Panc1 (cell line): ENCODE results near the gene CTNND2. TPM values are rescaled to one million over a fixed set of nuclear protein-coding genes. Genes with fewer than 3 reads are reported as not detected.

Experiments used
- ATAC-seq: fragments of 200-7000 bp; cut with Tn5 transposase; 2 replicates; pipeline ENCODE4 v1.9.1; 2020; ENCODE audit warnings: mild to moderate bottlenecking, moderate library complexity
- BruUV-seq: library from RNA; stranded (reverse); fragments of 400-500 nt; replicated peaks from 2 replicates; lab custom pipeline; 2021; lab: Mats Ljungman, UMichigan
- CTCF ChIA-PET: fragments of 300-600 bp; sonication (Branson Sonifier 250); formaldehyde crosslinking; loops from one replicate; lab custom pipeline; 2022; ENCODE audit warnings: antibody characterized with exemption; lab: Charles Lee
- POLR2A ChIA-PET: fragments of 300-600 bp; sonication (Branson Sonifier 250); formaldehyde crosslinking; loops from one replicate; lab custom pipeline; 2022; ENCODE audit warnings: antibody characterized with exemption; lab: Charles Lee
- DNase-seq: peaks from one replicate; pipeline ENCODE4 v3.0.0-alpha.2; 2010; ENCODE audit warnings: low read depth, low spot score
- H3K27ac ChIP-seq: 2 replicates; pipeline ENCODE4 v1.5.1; 2011; ENCODE audit warnings: mild to moderate bottlenecking, low read length, inconsistent platforms
- H3K27me3 ChIP-seq: fragments of 200-500 bp; sonication (Bioruptor generic); 2 replicates; pipeline ENCODE4 v1.6.0; 2014; ENCODE audit warnings: low read length, inconsistent platforms; ENCODE audit not compliant: control insufficient read depth, insufficient read depth
- H3K36me3 ChIP-seq: fragments of 200-500 bp; sonication (Bioruptor generic); 2 replicates; pipeline ENCODE4 v1.5.1; 2014; ENCODE audit warnings: inconsistent platforms, mild to moderate bottlenecking, low read length, moderate library complexity; ENCODE audit not compliant: control insufficient read depth, insufficient read depth
- H3K4me1 ChIP-seq: 2 replicates; pipeline ENCODE4 v1.5.1; 2011; ENCODE audit warnings: inconsistent platforms, mild to moderate bottlenecking, low read length, moderate library complexity; ENCODE audit not compliant: control insufficient read depth, insufficient read depth
- H3K4me3 ChIP-seq, 2 experiments: 2 replicates each; pipeline ENCODE4 v1.5.1; 2011 to 2012; ENCODE audit warnings: low read depth in 2 of 2, low read length in 2 of 2, mild to moderate bottlenecking in 2 of 2, inconsistent platforms in 1 of 2, moderate library complexity in 1 of 2
- H3K9me3 ChIP-seq: fragments of 200-500 bp; sonication (Bioruptor generic); 2 replicates; pipeline ENCODE4 v1.5.1; 2014; ENCODE audit warnings: low read depth, mild to moderate bottlenecking, inconsistent platforms, low read length, moderate library complexity; ENCODE audit not compliant: control insufficient read depth, insufficient read depth
- POLR2AphosphoS5 ChIP-seq: IDR thresholded peaks from 2 replicates; pipeline ENCODE4 v1.6.1; 2012; ENCODE audit warnings: mild to moderate bottlenecking, low read depth, low read length, moderate library complexity
- SIN3A ChIP-seq: IDR thresholded peaks from 2 replicates; pipeline ENCODE4 v1.6.1; 2012; ENCODE audit warnings: low read depth, mild to moderate bottlenecking, low read length, moderate library complexity, borderline replicate concordance; ENCODE audit not compliant: insufficient read depth
- TCF7L2 ChIP-seq: IDR thresholded peaks from 2 replicates; pipeline ENCODE4 v1.6.1; 2011; ENCODE audit warnings: mild to moderate bottlenecking, low read depth, low read length, inconsistent platforms
- in situ Hi-C: cut with HindIII; loops from 2 replicates; pipeline ENCODE4 v1.10.0; 2016; ENCODE audit warnings: low sequenced_read_pairs, low pct_unique_long_range_greater_than_20kb
- intact Hi-C: fragments of 100-400 bp; cut with micrococcal nuclease; formaldehyde crosslinking; loops from one replicate; pipeline ENCODE4 v1.10.0; 2022; ENCODE audit not compliant: unreplicated experiment
- total RNA-seq: library from RNA; stranded (reverse); gene quantifications from one replicate; pipeline ENCODE4 v1.2.1, GENCODE V29; 2021; ENCODE audit not compliant: unreplicated experiment
- TF ChIP-seq, protein P1 (sequence below): fragments of 450-650 bp; IDR thresholded peaks from 2 replicates; pipeline ENCODE4 v1.5.1; 2017; ENCODE audit warnings: mild to moderate bottlenecking
- TF ChIP-seq, protein P2 (sequence below), 2 experiments: IDR thresholded peaks; 2 replicates each; pipeline ENCODE4 v1.6.1; 2011 to 2012; ENCODE audit warnings: low read depth in 2 of 2, control low read depth in 1 of 2, low read length in 1 of 2, mild to moderate bottlenecking in 1 of 2, moderate library complexity in 1 of 2; ENCODE audit not compliant: insufficient read depth in 1 of 2

CTNND2 gene
- total RNA-seq, 1 experiment from 2014 or later = 1.0 TPM

DNA sequence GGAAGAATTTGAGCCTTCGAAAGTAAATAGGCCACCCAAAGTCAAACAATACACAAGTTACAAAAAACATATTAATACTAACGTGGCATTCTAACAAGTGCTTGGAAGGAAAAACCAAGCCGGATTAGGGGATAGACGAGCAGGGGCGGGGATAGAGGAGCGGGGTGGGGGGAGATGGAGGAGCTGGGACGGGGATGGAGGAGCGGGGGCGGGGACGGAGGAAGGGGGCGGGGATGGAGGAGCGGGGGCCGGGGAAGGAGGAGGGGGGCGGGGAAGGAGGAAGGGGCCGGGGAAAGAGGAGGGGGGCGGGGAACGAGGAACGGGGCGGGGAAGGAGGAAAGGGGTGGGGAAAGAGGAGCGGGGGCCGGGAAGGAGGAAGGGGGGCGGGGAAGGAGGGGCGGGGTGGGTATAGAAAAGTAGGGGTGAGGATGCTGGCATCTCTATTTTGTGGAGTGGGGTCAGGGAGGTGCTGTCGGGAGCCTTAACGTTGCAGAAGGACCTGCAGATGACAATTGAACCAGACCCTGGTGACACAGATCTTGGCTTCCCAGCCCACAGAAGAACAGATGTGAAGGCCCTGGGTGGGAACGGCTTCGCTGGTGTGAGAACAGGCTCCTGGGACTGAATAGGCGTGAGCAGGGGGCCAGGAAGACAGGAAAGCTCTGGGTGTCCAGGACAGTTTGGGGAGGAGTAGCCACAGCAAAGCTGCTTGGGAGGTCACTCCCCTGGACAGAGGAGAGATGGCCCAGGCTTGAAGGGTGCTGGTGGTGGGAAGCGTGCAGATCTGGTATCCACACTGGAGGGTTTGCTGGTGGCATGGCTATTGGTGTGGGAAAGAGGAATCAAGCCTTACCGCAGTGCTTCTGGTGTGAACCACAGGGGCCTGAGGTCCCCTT is 909.9 kb downstream of the CTNND2 start:
- no peaks in the 10 kb centered on the region for H3K9me3 ChIP-seq
- no peak overlapping the region for H3K4me3 ChIP-seq
- DNase-seq = no peak
- no peak for ATAC-seq
- ChIA-PET POLR2A (no interaction called here), CTCF (interaction anchor here (0.7 kb wide), 1 partner anchor 562 kb away, joined by 5 read pairs; no protein-coding TSS in a partner anchor)
- H3K27me3 ChIP-seq = peaks cover 15% of the 10 kb centered on the region
- in situ Hi-C loops = no loop called here
- no peaks in the 10 kb centered on the region for H3K36me3 ChIP-seq
- no peak overlapping the region for H3K27ac ChIP-seq
- no TSS peak for BruUV-seq
- no peaks in the 10 kb centered on the region for H3K4me1 ChIP-seq
- intact Hi-C loops = loop anchor here (10.0 kb wide), 1 partner anchor 190 kb away; no protein-coding TSS in a partner anchor
- TF ChIP-seq, protein P1, sequence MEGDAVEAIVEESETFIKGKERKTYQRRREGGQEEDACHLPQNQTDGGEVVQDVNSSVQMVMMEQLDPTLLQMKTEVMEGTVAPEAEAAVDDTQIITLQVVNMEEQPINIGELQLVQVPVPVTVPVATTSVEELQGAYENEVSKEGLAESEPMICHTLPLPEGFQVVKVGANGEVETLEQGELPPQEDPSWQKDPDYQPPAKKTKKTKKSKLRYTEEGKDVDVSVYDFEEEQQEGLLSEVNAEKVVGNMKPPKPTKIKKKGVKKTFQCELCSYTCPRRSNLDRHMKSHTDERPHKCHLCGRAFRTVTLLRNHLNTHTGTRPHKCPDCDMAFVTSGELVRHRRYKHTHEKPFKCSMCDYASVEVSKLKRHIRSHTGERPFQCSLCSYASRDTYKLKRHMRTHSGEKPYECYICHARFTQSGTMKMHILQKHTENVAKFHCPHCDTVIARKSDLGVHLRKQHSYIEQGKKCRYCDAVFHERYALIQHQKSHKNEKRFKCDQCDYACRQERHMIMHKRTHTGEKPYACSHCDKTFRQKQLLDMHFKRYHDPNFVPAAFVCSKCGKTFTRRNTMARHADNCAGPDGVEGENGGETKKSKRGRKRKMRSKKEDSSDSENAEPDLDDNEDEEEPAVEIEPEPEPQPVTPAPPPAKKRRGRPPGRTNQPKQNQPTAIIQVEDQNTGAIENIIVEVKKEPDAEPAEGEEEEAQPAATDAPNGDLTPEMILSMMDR = no peak
- TF ChIP-seq, protein P2, sequence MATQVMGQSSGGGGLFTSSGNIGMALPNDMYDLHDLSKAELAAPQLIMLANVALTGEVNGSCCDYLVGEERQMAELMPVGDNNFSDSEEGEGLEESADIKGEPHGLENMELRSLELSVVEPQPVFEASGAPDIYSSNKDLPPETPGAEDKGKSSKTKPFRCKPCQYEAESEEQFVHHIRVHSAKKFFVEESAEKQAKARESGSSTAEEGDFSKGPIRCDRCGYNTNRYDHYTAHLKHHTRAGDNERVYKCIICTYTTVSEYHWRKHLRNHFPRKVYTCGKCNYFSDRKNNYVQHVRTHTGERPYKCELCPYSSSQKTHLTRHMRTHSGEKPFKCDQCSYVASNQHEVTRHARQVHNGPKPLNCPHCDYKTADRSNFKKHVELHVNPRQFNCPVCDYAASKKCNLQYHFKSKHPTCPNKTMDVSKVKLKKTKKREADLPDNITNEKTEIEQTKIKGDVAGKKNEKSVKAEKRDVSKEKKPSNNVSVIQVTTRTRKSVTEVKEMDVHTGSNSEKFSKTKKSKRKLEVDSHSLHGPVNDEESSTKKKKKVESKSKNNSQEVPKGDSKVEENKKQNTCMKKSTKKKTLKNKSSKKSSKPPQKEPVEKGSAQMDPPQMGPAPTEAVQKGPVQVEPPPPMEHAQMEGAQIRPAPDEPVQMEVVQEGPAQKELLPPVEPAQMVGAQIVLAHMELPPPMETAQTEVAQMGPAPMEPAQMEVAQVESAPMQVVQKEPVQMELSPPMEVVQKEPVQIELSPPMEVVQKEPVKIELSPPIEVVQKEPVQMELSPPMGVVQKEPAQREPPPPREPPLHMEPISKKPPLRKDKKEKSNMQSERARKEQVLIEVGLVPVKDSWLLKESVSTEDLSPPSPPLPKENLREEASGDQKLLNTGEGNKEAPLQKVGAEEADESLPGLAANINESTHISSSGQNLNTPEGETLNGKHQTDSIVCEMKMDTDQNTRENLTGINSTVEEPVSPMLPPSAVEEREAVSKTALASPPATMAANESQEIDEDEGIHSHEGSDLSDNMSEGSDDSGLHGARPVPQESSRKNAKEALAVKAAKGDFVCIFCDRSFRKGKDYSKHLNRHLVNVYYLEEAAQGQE (IDR thresholded peaks at IDR 0.05; ENCODE audit: insufficient read depth in 1 of 2, low read depth in 2 of 2, low read length in 1 of 2) = no peak
- no peak for TF ChIP-seq POLR2AphosphoS5
- no peak for TF ChIP-seq TCF7L2
- no peak for TF ChIP-seq SIN3A

DNA sequence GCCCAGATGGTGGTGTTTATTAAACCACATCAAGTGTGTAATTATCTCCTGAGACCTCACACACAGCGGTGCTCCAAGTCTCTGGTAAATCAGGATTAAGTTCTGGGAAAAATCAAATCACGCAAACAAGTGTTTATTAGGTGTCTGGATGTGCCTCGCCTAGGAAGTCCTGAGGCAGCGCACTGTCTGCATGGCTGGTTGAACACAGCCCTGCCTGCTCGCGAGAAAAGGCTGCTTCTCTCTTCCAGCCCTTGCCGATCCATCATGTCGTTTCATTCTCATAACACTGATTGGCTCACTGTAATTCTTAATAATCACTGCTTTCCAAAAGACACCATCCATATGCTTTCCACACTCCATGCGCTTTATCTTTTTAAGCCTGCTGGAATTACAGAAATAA is 913.6 kb downstream of the CTNND2 start:
- intact Hi-C loops (loop anchor here (10.0 kb wide), 1 partner anchor 194 kb away; no protein-coding TSS in a partner anchor), in situ Hi-C loops (no loop called here)
- H3K27me3 ChIP-seq = peaks cover 22% of the 10 kb centered on the region
- H3K4me1 ChIP-seq = no peaks in the 10 kb centered on the region
- POLR2A ChIA-PET = no interaction called here
- ATAC-seq (no peak), DNase-seq (no peak)
- BruUV-seq = no TSS peak
- TF ChIP-seq SIN3A (no peak), TCF7L2 (no peak), POLR2AphosphoS5 (no peak)
- TF ChIP-seq, protein P1 = no peak
- TF ChIP-seq, protein P2 (IDR thresholded peaks at IDR 0.05; ENCODE audit: insufficient read depth in 1 of 2, low read depth in 2 of 2, low read length in 1 of 2) = no peak
- CTCF ChIA-PET = no interaction called here
- no peaks in the 10 kb centered on the region for H3K9me3 ChIP-seq
- H3K27ac ChIP-seq = no peak overlapping the region
- no peak overlapping the region for H3K4me3 ChIP-seq
- no peaks in the 10 kb centered on the region for H3K36me3 ChIP-seq
